Fibroblast of the aortic adventitia (primary cell): Measurements from ENCODE around the gene FHIT. TPM values are rescaled to one million over a fixed set of nuclear protein-coding genes. Genes with fewer than 3 reads are reported as not detected.

Experiments
- DNase-seq: peaks from one replicate; pipeline ENCODE4 v3.0.0-alpha.2; 2010; ENCODE audit warnings: low read depth
- H3K4me3 ChIP-seq: 2 replicates; pipeline ENCODE4 v1.5.1; 2011; ENCODE audit warnings: low read depth, mild to moderate bottlenecking, control low read depth, low read length, moderate library complexity
- CTCF ChIP-seq: IDR thresholded peaks from 2 replicates; pipeline ENCODE4 v1.5.1; 2011; ENCODE audit warnings: mild to moderate bottlenecking, low read length, control low read depth, inconsistent platforms; ENCODE audit not compliant: insufficient read depth
- total RNA-seq: library from RNA; depleted of rRNA; stranded (reverse); fragments of >200 nt; gene quantifications from 2 replicates; pipeline ENCODE4 v1.2.3, GENCODE V29; 2012; ENCODE audit warnings: low replicate concordance

FHIT gene
- total RNA-seq, 1 donor, result 1.5 TPM

- no peak for TF ChIP-seq CTCF
- H3K4me3 ChIP-seq, result no peak overlapping the region
- no peak for DNase-seq
Observed at GRCh38 chr3:59882746-59883145, 1368.5 kb downstream of the FHIT start.

- DNase-seq, result no peak
- no peak overlapping the region for H3K4me3 ChIP-seq
- TF ChIP-seq CTCF, result no peak
Observed at GRCh38 chr3:59880717-59881116, 1370.5 kb downstream of the FHIT start.

- no peak for TF ChIP-seq CTCF
- no peak overlapping the region for H3K4me3 ChIP-seq
- no peak for DNase-seq
Observed at GRCh38 chr3:59879031-59879581, 1372.1 kb downstream of the FHIT start.

- no peak for DNase-seq
- no peak overlapping the region for H3K4me3 ChIP-seq
- no peak for TF ChIP-seq CTCF
Observed at GRCh38 chr3:59878038-59878427, 1373.2 kb downstream of the FHIT start.

GRCh38 chr3:59877263-59878037 lies 1373.8 kb downstream of the FHIT start:
- no peak for DNase-seq
- no peak overlapping the region for H3K4me3 ChIP-seq
- TF ChIP-seq CTCF, result no peak

GRCh38 chr3:59876533-59877062 lies 1374.7 kb downstream of the FHIT start:
- H3K4me3 ChIP-seq, result no peak overlapping the region
- DNase-seq, result no peak
- TF ChIP-seq CTCF, result no peak
